Measurements from ENCODE around the gene IRF2.

IRF2 gene

DNA sequence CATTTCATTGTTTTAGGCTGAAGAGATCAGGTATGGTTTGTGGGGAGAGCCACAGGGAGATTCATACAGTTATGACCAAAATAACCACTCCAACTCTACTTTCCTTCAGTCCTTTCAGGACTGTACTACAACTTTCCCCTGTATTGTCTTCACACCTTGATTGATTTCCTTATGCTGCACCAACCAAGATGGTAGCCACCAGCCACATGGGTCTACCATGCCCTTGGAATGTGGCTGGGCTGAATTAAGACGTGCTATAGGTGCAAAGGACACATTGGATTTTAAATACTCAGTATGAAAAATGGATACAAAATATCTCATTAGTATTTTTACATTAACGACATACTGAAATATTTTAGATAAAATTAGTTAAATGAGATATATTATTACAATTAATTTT is 11.2 kb downstream of the IRF2 start:
- H3K4me1 ChIP-seq (ENCODE audit: low read depth, poor library complexity, severe bottlenecking), result peaks cover 68% of the 10 kb centered on the region
- H3K27ac ChIP-seq, result no peak overlapping the region
- no peak overlapping the region for H3K9ac ChIP-seq
- H3K27me3 ChIP-seq (ENCODE audit: insufficient read depth, low read depth), result no peaks in the 10 kb centered on the region
- TF ChIP-seq, protein P1, sequence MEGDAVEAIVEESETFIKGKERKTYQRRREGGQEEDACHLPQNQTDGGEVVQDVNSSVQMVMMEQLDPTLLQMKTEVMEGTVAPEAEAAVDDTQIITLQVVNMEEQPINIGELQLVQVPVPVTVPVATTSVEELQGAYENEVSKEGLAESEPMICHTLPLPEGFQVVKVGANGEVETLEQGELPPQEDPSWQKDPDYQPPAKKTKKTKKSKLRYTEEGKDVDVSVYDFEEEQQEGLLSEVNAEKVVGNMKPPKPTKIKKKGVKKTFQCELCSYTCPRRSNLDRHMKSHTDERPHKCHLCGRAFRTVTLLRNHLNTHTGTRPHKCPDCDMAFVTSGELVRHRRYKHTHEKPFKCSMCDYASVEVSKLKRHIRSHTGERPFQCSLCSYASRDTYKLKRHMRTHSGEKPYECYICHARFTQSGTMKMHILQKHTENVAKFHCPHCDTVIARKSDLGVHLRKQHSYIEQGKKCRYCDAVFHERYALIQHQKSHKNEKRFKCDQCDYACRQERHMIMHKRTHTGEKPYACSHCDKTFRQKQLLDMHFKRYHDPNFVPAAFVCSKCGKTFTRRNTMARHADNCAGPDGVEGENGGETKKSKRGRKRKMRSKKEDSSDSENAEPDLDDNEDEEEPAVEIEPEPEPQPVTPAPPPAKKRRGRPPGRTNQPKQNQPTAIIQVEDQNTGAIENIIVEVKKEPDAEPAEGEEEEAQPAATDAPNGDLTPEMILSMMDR (conservative IDR thresholded peaks at IDR 0.05; ENCODE audit: low read depth, low read length), result no peak
- H4K20me1 ChIP-seq (ENCODE audit: insufficient read depth), result no peaks in the 10 kb centered on the region
- no peak overlapping the region for H3K4me3 ChIP-seq (IDR thresholded peaks at IDR 0.05; ENCODE audit: insufficient read depth, low read depth, low read length)
- peak overlapping the region; percentile 8; the same call in 1 of the 2 replicates for H3K4me2 ChIP-seq
- no peak overlapping the region for H2AFZ ChIP-seq (ENCODE audit: low read depth)
- no peaks in the 10 kb centered on the region for H3K36me3 ChIP-seq (ENCODE audit: insufficient read depth)
- H3K79me2 ChIP-seq (ENCODE audit: insufficient read depth, low read depth), result peaks cover 88% of the 10 kb centered on the region

DNA sequence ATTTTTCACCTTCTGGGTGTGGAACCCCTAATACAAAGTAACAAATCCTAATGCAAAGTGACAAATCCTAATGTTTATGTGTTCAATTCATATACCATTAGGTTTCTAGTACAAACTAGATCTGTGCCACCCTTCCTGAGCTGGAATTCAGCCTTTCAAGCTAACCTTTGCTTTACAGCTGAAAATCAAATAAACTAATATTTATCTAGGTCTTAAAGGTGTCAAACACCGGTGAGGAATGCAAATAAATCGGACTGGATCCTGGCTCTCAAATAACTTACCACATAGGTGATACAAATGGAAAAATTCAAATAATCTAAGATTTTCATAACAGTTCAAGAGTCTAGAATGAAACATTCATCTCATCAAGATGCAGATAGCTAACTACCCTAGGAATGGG is 11.6 kb downstream of the IRF2 start:
- Histone ChIP-seq H3K27me3 (ENCODE audit: insufficient read depth, low read depth) (no peaks in the 10 kb centered on the region), H3K9ac (no peak overlapping the region), H3K36me3 (ENCODE audit: insufficient read depth) (no peaks in the 10 kb centered on the region), H3K27ac (no peak overlapping the region; the same call in 1 of the 2 replicates), H3K4me2 (peak overlapping the region; percentile 8; the same call in 1 of the 2 replicates), H3K4me1 (ENCODE audit: low read depth, poor library complexity, severe bottlenecking) (peaks cover 68% of the 10 kb centered on the region), H3K79me2 (ENCODE audit: insufficient read depth, low read depth) (peaks cover 88% of the 10 kb centered on the region), H2AFZ (ENCODE audit: low read depth) (no peak overlapping the region), H4K20me1 (ENCODE audit: insufficient read depth) (no peaks in the 10 kb centered on the region), H3K4me3 (IDR thresholded peaks at IDR 0.05; ENCODE audit: insufficient read depth, low read depth, low read length) (no peak overlapping the region)
- TF ChIP-seq, protein P1 (conservative IDR thresholded peaks at IDR 0.05; ENCODE audit: low read depth, low read length), result no peak

DNA sequence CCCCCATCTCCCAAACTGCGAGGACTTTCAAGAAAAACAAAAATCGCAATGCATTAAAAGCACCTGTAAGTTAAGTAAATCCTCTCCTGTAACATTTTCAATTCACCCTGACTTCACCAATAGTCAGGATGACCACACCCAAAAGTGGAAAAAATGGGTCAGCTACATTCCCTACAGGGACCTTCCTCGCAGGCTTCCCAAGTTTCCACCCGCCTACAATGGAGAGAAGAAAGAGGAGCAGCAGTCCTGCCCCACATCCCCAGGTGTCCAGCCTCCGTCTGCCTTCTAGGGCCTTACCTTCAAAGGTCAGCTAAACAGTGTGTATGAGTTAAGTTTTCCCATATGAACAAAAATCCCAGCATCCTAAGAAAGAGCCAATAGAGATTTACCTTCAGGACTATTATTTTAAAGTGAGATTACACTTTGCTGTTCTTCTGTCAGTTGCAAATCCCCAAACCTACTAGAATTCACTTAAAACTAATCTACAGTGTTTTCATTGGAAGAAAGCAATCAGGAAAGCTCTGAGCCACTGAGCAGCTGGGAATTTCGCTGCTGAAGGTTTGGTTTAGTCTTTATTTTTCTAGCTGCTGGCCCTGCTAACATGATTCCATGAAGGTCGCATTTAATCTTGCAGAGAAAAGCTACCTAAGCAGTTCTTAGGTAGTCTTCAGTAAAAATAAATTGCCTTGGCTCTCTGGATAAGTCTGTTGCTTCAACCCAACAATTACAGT is 12.5 kb downstream of the IRF2 start:
- no peak overlapping the region for H2AFZ ChIP-seq (ENCODE audit: low read depth)
- no peaks in the 10 kb centered on the region for H4K20me1 ChIP-seq (ENCODE audit: insufficient read depth)
- no peak overlapping the region for H3K9ac ChIP-seq
- H3K79me2 ChIP-seq (ENCODE audit: insufficient read depth, low read depth), result peaks cover 86% of the 10 kb centered on the region
- no peak overlapping the region for H3K4me3 ChIP-seq (IDR thresholded peaks at IDR 0.05; ENCODE audit: insufficient read depth, low read depth, low read length)
- peak overlapping the region; percentile 27; the same call in 1 of the 2 replicates for H3K27ac ChIP-seq
- H3K4me1 ChIP-seq (ENCODE audit: low read depth, poor library complexity, severe bottlenecking), result peaks cover 68% of the 10 kb centered on the region
- H3K27me3 ChIP-seq (ENCODE audit: insufficient read depth, low read depth), result no peaks in the 10 kb centered on the region
- peak overlapping the region; percentile 7; the same call in 1 of the 2 replicates for H3K4me2 ChIP-seq
- H3K36me3 ChIP-seq (ENCODE audit: insufficient read depth), result no peaks in the 10 kb centered on the region
- TF ChIP-seq, protein P1 (conservative IDR thresholded peaks at IDR 0.05; ENCODE audit: low read depth, low read length), result no peak

DNA sequence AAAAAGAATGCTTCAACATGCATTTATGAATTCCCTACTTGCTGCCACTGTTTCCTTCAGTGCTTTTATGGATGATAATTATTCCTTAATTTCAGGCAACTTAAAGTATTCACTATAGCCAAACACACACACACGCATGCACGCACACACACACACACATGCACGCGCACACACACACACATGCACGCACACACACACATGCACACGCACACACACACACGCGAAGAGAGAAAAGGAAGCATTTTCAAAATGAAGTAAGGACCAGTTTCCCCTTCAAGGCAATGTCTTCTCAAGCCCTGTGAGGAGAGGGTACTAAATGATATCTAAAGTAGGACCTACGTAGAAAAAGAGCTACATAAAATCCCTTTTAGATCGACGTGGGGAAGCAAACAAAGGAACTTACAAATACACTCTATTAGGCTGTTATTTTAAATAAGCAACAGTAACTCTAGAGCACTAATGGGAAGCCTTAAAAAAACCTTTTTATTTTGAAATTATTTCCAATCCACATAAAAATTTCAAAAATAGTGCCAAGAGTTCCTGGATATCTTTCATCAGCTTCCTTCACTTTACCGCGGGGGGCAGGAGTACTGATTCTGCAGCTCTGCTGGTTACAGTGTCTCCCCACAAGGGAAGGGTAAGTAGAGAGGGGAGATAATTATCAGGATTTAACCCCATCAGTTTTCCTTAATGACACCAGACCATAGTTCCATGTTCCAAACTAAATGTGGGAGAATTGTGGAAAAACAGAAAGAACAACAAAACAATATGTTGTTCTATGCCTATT is 13.7 kb downstream of the IRF2 start:
- H3K27me3 ChIP-seq (ENCODE audit: insufficient read depth, low read depth), result no peaks in the 10 kb centered on the region
- no peak overlapping the region for H2AFZ ChIP-seq (ENCODE audit: low read depth)
- H3K9ac ChIP-seq, result no peak overlapping the region
- H3K27ac ChIP-seq, result peak overlapping the region; percentile 68; the same call in 1 of the 2 replicates
- H3K36me3 ChIP-seq (ENCODE audit: insufficient read depth), result no peaks in the 10 kb centered on the region
- TF ChIP-seq, protein P1 (conservative IDR thresholded peaks at IDR 0.05; ENCODE audit: low read depth, low read length), result no peak
- H3K4me3 ChIP-seq (IDR thresholded peaks at IDR 0.05; ENCODE audit: insufficient read depth, low read depth, low read length), result no peak overlapping the region
- peaks cover 71% of the 10 kb centered on the region for H3K4me1 ChIP-seq (ENCODE audit: low read depth, poor library complexity, severe bottlenecking)
- H3K79me2 ChIP-seq (ENCODE audit: insufficient read depth, low read depth), result peaks cover 87% of the 10 kb centered on the region
- H3K4me2 ChIP-seq, result peak overlapping the region; percentile 37; the same call in 1 of the 2 replicates
- H4K20me1 ChIP-seq (ENCODE audit: insufficient read depth), result no peaks in the 10 kb centered on the region
